Keratinocyte (primary cell): ENCODE results near the gene PIGBOS1. TPM values are rescaled to one million over a fixed set of nuclear protein-coding genes. Genes with fewer than 3 reads are reported as not detected.

Experiments
- DNase-seq: peaks from one replicate; pipeline ENCODE4 v3.0.0-alpha.2; 2011; ENCODE audit warnings: low read depth, missing footprints, low spot score
- FAIRE-seq: peaks from 2 replicates; lab custom pipeline; 2011; peaks lifted over from hg19 to GRCh38; lab: Jason Lieb, UNC
- H2AFZ ChIP-seq: 2 replicates; pipeline ENCODE4 v1.6.0; 2012; ENCODE audit warnings: low read length, control low read depth, inconsistent platforms; ENCODE audit not compliant: control insufficient read depth
- H3K27ac ChIP-seq: 2 replicates; pipeline ENCODE4 v1.5.1; 2011; ENCODE audit warnings: low read length; ENCODE audit not compliant: control insufficient read depth, insufficient read depth
- H3K27me3 ChIP-seq: 3 replicates; pipeline ENCODE4 v1.6.0; 2011; ENCODE audit warnings: low read length; ENCODE audit not compliant: control insufficient read depth, insufficient read depth; ENCODE audit errors: extremely low read depth
- H3K36me3 ChIP-seq, 2 experiments: 2 replicates in 1 of 2; 3 replicates in 1 of 2; pipeline ENCODE4 v1.5.1; 2011; ENCODE audit warnings: low read length in 2 of 2, mild to moderate bottlenecking in 1 of 2; ENCODE audit not compliant: control insufficient read depth in 2 of 2, insufficient read depth in 2 of 2; ENCODE audit errors: extremely low read depth in 1 of 2
- H3K4me1 ChIP-seq: 3 replicates; pipeline ENCODE4 v1.5.1; 2011; ENCODE audit warnings: low read length; ENCODE audit not compliant: control insufficient read depth, insufficient read depth; ENCODE audit errors: extremely low read depth
- H3K4me2 ChIP-seq: 3 replicates; pipeline ENCODE4 v1.6.0; 2011; ENCODE audit warnings: low read depth, low read length; ENCODE audit not compliant: control insufficient read depth, insufficient read depth; ENCODE audit errors: extremely low read depth
- H3K4me3 ChIP-seq, 3 experiments: fragments of 200-600 bp in 1 of 3; sonication (generic) in 1 of 3; 2 replicates in 2 of 3; 3 replicates in 1 of 3; pipeline ENCODE4 v1.5.1; 2011 to 2016; ENCODE audit warnings: low read length in 3 of 3, mild to moderate bottlenecking in 3 of 3, control low read depth in 2 of 3, inconsistent platforms in 1 of 3, low read depth in 1 of 3, mixed read lengths in 1 of 3, mixed run types in 1 of 3, moderate library complexity in 1 of 3; ENCODE audit not compliant: control insufficient read depth in 2 of 3, insufficient read depth in 2 of 3; ENCODE audit errors: extremely low read depth in 1 of 3
- H3K79me2 ChIP-seq: 2 replicates; pipeline ENCODE4 v1.6.0; 2012; ENCODE audit warnings: low read length; ENCODE audit not compliant: control insufficient read depth, insufficient read depth
- H3K9ac ChIP-seq: 3 replicates; pipeline ENCODE4 v1.6.0; 2011; ENCODE audit warnings: low read length; ENCODE audit not compliant: control insufficient read depth, insufficient read depth; ENCODE audit errors: extremely low read depth
- H3K9me1 ChIP-seq: 3 replicates; pipeline ENCODE4 v1.6.0; 2011; ENCODE audit warnings: low read length; ENCODE audit not compliant: control insufficient read depth, insufficient read depth; ENCODE audit errors: extremely low read depth
- H3K9me3 ChIP-seq: 2 replicates; pipeline ENCODE4 v1.5.1; 2012; ENCODE audit warnings: low read depth, low read length; ENCODE audit not compliant: control insufficient read depth
- H4K20me1 ChIP-seq: 3 replicates; pipeline ENCODE4 v1.6.0; 2011; ENCODE audit warnings: low read length; ENCODE audit not compliant: control insufficient read depth, insufficient read depth; ENCODE audit errors: extremely low read depth
- EZH2 ChIP-seq: IDR thresholded peaks from one replicate; pipeline ENCODE4 v1.6.1; 2012; ENCODE audit warnings: inconsistent platforms, mild to moderate bottlenecking, low read length, moderate library complexity
- dilution Hi-C: fragments of 300-500 bp; cut with MboI; formaldehyde crosslinking; loops from one replicate; pipeline ENCODE4 v1.7.0; 2020; ENCODE audit warnings: low sequenced_read_pairs; ENCODE audit not compliant: extremely low pct_ligation_motif_present
- polyA plus RNA-seq, 5 experiments: library from polyadenylated mRNA; depleted of rRNA in 3 of 5; stranded (reverse) in 3 of 5; stranded (forward) in 1 of 5; unstranded in 1 of 5; fragments of >200 nt; gene quantifications; 1 replicate in 1 of 5; 2 replicates in 3 of 5; 3 replicates in 1 of 5; pipeline versions ENCODE4 v1.2.1 to v1.2.3, GENCODE V29; 2011 to 2012; ENCODE audit warnings: missing spikeins in 2 of 5, low read depth in 1 of 5, low replicate concordance in 1 of 5
- TF ChIP-seq, protein P1 (sequence below), 3 experiments: IDR thresholded peaks in 1 of 3; conservative IDR thresholded peaks in 1 of 3; optimal IDR thresholded peaks in 1 of 3; 2 replicates in 2 of 3; 3 replicates in 1 of 3; pipeline versions ENCODE3 to v1.5.1; 2011; ENCODE audit warnings: low read length in 3 of 3, mild to moderate bottlenecking in 3 of 3, moderate library complexity in 2 of 3, control low read depth in 1 of 3, inconsistent platforms in 1 of 3; ENCODE audit not compliant: insufficient read depth in 2 of 3; ENCODE audit errors: extremely low read depth in 1 of 3

PIGBOS1 gene
- polyA plus RNA-seq, 1 donor (not counting 4 experiments of a cell fraction or from before 2014, with no cell fraction given) = 8.6 TPM

- no peak overlapping the region for H2AFZ ChIP-seq
- H3K27me3 ChIP-seq = no peaks in the 10 kb centered on the region
- no peak overlapping the region for H3K4me3 ChIP-seq
- no peaks in the 10 kb centered on the region for H4K20me1 ChIP-seq
- no peak overlapping the region for H3K4me2 ChIP-seq
- DNase-seq = no peak
- no peak overlapping the region for H3K9ac ChIP-seq
- FAIRE-seq = no peak
- H3K27ac ChIP-seq = no peak overlapping the region
- dilution Hi-C loops = no loop called here
- H3K9me3 ChIP-seq = no peaks in the 10 kb centered on the region
- H3K79me2 ChIP-seq = no peaks in the 10 kb centered on the region
- H3K9me1 ChIP-seq = no peaks in the 10 kb centered on the region
- H3K36me3 ChIP-seq = peaks cover 3% of the 10 kb centered on the region in 2 experiments
- H3K4me1 ChIP-seq = peaks cover 11% of the 10 kb centered on the region
- TF ChIP-seq, protein P1, sequence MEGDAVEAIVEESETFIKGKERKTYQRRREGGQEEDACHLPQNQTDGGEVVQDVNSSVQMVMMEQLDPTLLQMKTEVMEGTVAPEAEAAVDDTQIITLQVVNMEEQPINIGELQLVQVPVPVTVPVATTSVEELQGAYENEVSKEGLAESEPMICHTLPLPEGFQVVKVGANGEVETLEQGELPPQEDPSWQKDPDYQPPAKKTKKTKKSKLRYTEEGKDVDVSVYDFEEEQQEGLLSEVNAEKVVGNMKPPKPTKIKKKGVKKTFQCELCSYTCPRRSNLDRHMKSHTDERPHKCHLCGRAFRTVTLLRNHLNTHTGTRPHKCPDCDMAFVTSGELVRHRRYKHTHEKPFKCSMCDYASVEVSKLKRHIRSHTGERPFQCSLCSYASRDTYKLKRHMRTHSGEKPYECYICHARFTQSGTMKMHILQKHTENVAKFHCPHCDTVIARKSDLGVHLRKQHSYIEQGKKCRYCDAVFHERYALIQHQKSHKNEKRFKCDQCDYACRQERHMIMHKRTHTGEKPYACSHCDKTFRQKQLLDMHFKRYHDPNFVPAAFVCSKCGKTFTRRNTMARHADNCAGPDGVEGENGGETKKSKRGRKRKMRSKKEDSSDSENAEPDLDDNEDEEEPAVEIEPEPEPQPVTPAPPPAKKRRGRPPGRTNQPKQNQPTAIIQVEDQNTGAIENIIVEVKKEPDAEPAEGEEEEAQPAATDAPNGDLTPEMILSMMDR (optimal IDR thresholded peaks at IDR 0.05 in 1 of 3, IDR thresholded peaks at IDR 0.05 in 1 of 3, conservative IDR thresholded peaks at IDR 0.05 in 1 of 3; ENCODE audit: extremely low read depth in 1 of 3, insufficient read depth in 2 of 3, low read length in 3 of 3) = no peak
- no peak for TF ChIP-seq EZH2
Measured at GRCh38 chr15:55343168-55343567, 24.2 kb upstream of the PIGBOS1 start.

DNA sequence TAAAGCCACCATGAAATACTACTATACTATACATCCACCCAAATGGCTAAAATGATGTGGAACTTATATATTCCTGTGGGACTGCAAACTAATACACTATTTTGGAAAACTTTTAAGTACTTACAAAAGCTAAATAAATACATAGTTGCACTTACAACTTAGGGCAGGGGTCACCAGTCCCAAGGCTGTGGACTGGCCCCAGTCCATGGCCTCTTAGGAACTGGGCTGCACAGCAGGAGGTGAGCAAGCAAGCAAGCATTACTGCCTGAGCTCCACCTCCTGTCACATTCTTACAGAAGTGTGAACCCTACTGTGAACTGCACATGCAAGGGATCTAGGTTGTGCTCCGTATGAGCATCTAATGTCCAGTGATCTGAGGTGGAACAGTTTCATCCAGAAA, 18.2 kb upstream of the PIGBOS1 start:
- no peak overlapping the region for H3K4me2 ChIP-seq
- no peak for DNase-seq
- H3K9me1 ChIP-seq = no peaks in the 10 kb centered on the region
- H3K4me1 ChIP-seq = no peaks in the 10 kb centered on the region
- TF ChIP-seq EZH2 = no peak
- TF ChIP-seq, protein P1 (optimal IDR thresholded peaks at IDR 0.05 in 1 of 3, IDR thresholded peaks at IDR 0.05 in 1 of 3, conservative IDR thresholded peaks at IDR 0.05 in 1 of 3; ENCODE audit: extremely low read depth in 1 of 3, insufficient read depth in 2 of 3, low read length in 3 of 3) = no peak
- no peak overlapping the region for H3K4me3 ChIP-seq
- no peak overlapping the region for H3K27ac ChIP-seq
- no peak overlapping the region for H2AFZ ChIP-seq
- peaks cover 3% of the 10 kb centered on the region in 2 experiments for H3K36me3 ChIP-seq
- no peaks in the 10 kb centered on the region for H3K27me3 ChIP-seq
- no peaks in the 10 kb centered on the region for H3K9me3 ChIP-seq
- H3K9ac ChIP-seq = no peak overlapping the region
- dilution Hi-C loops = no loop called here
- H4K20me1 ChIP-seq = no peaks in the 10 kb centered on the region
- no peaks in the 10 kb centered on the region for H3K79me2 ChIP-seq
- FAIRE-seq = no peak
